Measurements from ENCODE around the gene TPK1.

The TPK1 gene

GRCh38 chr7:144835652-144836544 is at the start of gene TPK1:
TSS of gene TPK1 (minus strand) at chr7:144836053. CDS start at chr7:144835602, 451 bp downstream.
- intact Hi-C loops (cut with DNase I), result no loop called here
- peak; percentile 79 to 99 (median 88) for DNase-seq

- no peak for DNase-seq
- intact Hi-C loops (cut with DNase I), result no loop called here
Observed at GRCh38 chr7:144885478-144885877, 49.6 kb upstream of the TPK1 start.

GRCh38 chr7:144884896-144885295 is 49.0 kb upstream of the TPK1 start:
- intact Hi-C loops (cut with DNase I), result no loop called here
- DNase-seq, result no peak

- intact Hi-C loops (cut with DNase I), result no loop called here
- no peak for DNase-seq
Observed at GRCh38 chr7:144873316-144873845, 37.5 kb upstream of the TPK1 start.

- intact Hi-C loops (cut with DNase I), result no loop called here
- DNase-seq, result no peak
Observed at GRCh38 chr7:144869082-144869481, 33.2 kb upstream of the TPK1 start.

GRCh38 chr7:144866189-144866588 is 30.3 kb upstream of the TPK1 start:
- no peak for DNase-seq
- intact Hi-C loops (cut with DNase I), result no loop called here

- intact Hi-C loops (cut with DNase I), result no loop called here
- DNase-seq, result no peak
Observed at GRCh38 chr7:144863320-144863647, 27.4 kb upstream of the TPK1 start.

- intact Hi-C loops (cut with DNase I), result no loop called here
Observed at GRCh38 chr7:144862612-144863319, 26.9 kb upstream of the TPK1 start.

GRCh38 chr7:144859739-144860138 is 23.9 kb upstream of the TPK1 start:
- no peak for DNase-seq
- intact Hi-C loops (cut with DNase I), result loop anchor here (5.0 kb wide), 1 partner anchor 1233 kb away; no protein-coding TSS in a partner anchor

More at GRCh38 chr7:144862612-144863319, 26.9 kb upstream of the TPK1 start:
- DNase-seq, result no peak

GRCh38 chr7:144857463-144857862 is 21.6 kb upstream of the TPK1 start:
- DNase-seq, result no peak

GRCh38 chr7:144854839-144855424 is 19.1 kb upstream of the TPK1 start:
- intact Hi-C loops (cut with DNase I), result loop anchor here (5.0 kb wide), 1 partner anchor 1237 kb away; no protein-coding TSS in a partner anchor
- no peak for DNase-seq

More at GRCh38 chr7:144857463-144857862, 21.6 kb upstream of the TPK1 start:
- intact Hi-C loops (cut with DNase I), result loop anchor here (5.0 kb wide), 1 partner anchor 1235 kb away; no protein-coding TSS in a partner anchor

GRCh38 chr7:144853542-144853941 is 17.7 kb upstream of the TPK1 start:
- intact Hi-C loops (cut with DNase I), result no loop called here
- DNase-seq, result no peak

- no peak for DNase-seq
- intact Hi-C loops (cut with DNase I), result no loop called here
Observed at GRCh38 chr7:144848078-144848477, 12.2 kb upstream of the TPK1 start.

GRCh38 chr7:144842377-144842851 is 6.6 kb upstream of the TPK1 start:
- intact Hi-C loops (cut with DNase I), result no loop called here
- peak in 3 of 10 donors; percentile 7 to 59 (median 21) for DNase-seq

GRCh38 chr7:144836545-144836842 is 641 bp upstream of the TPK1 start:
- no peak for DNase-seq
- intact Hi-C loops (cut with DNase I), result no loop called here

GRCh38 chr7:144835155-144835611 is 670 bp downstream of the TPK1 start:
- intact Hi-C loops (cut with DNase I), result no loop called here

GRCh38 chr7:144834641-144835144 is 1.2 kb downstream of the TPK1 start:
- intact Hi-C loops (cut with DNase I), result no loop called here
- peak in 2 of 10 donors; percentile 11 to 66 for DNase-seq

More at GRCh38 chr7:144835155-144835611, 670 bp downstream of the TPK1 start:
- DNase-seq, result peak in 8 of 10 donors; percentile 39 to 87 (median 50)

- intact Hi-C loops (cut with DNase I), result no loop called here
- DNase-seq, result peak in 1 of 10 donors; percentile 70
Observed at GRCh38 chr7:144830811-144831210, 5.0 kb downstream of the TPK1 start.

- intact Hi-C loops (cut with DNase I), result no loop called here
- no peak for DNase-seq
Observed at GRCh38 chr7:144830024-144830785, 5.6 kb downstream of the TPK1 start.

- DNase-seq, result no peak
- intact Hi-C loops (cut with DNase I), result no loop called here
Observed at GRCh38 chr7:144827621-144828020, 8.2 kb downstream of the TPK1 start.
